Measurements from ENCODE around the gene OR2L2. TPM values are rescaled to one million over a fixed set of nuclear protein-coding genes. Genes with fewer than 3 reads are reported as not detected.

The OR2L2 gene
- not detected in 2 replicates for total RNA-seq

DNA sequence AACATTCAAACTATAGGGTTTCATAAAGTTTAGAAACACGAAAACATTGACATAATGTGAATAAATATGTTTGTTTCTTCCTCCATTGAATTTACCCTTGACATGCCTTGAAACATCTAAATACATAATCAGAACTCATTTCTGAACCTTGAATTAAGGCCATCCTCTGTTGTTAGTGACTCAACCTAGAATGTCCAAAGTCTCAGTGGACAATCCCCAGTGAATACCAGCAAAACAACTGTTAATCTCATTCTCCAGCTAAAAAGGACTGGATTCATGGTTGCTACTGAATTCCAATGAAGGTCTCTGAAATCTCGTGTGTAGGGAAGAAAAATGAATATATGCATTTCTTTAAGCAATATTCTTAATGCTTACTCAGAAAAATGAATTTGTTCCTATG, at the start of gene OR2L2:
OR2L2 (plus strand) TSS at position 301 of the 400 bp plus-strand sequence. CDS start 8,198 bp downstream, outside the sequence.

GRCh38 chr1:248013229-248013710, 16.6 kb upstream of the OR2L2 start, which contains the start of gene OR2L5:
OR2L5 (plus strand) TSS chr1:248013660; CDS start chr1:248021948, 8,288 bp downstream.

GRCh38 chr1:248046536-248046935, 16.7 kb downstream of the OR2L2 start, which contains the start of gene OR2L3:
OR2L3 (plus strand) TSS chr1:248046836; CDS start chr1:248060682, 13,846 bp downstream.

Other genes with a start within 250 kb of the OR2L2 start
- not detected in 2 replicates for gene OR14A16, start 206.0 kb upstream of the OR2L2 start, total RNA-seq
- not detected in 2 replicates for gene OR11L1, start 188.2 kb upstream of the OR2L2 start, total RNA-seq
- under 0.01 and 0.09 TPM in 2 replicates for gene TRIM58, start 172.9 kb upstream of the OR2L2 start, total RNA-seq
- gene OR2W3, start 134.5 kb upstream of the OR2L2 start, total RNA-seq = not detected in 2 replicates
- gene OR2T8, start 109.8 kb upstream of the OR2L2 start, total RNA-seq = not detected in 2 replicates
- not detected in 2 replicates for gene OR2AJ1, start 105.2 kb upstream of the OR2L2 start, total RNA-seq
- not detected in 2 replicates for gene OR2L8, start 81.2 kb upstream of the OR2L2 start, total RNA-seq
- gene OR2AK2, start 64.8 kb upstream of the OR2L2 start, total RNA-seq = not detected in 2 replicates
- not detected in 2 replicates for gene OR2L5, start 16.4 kb upstream of the OR2L2 start, total RNA-seq
- not detected in 2 replicates for gene OR2L3, start 16.8 kb downstream of the OR2L2 start, total RNA-seq
- gene OR2L13, start 65.1 kb downstream of the OR2L2 start, total RNA-seq = not detected in 2 replicates
- not detected in 2 replicates for gene OR2M5, start 115.1 kb downstream of the OR2L2 start, total RNA-seq
- not detected in 2 replicates for gene OR2M2, start 144.8 kb downstream of the OR2L2 start, total RNA-seq
- gene OR2M3, start 167.2 kb downstream of the OR2L2 start, total RNA-seq = not detected in 2 replicates
- gene OR2M4, start 201.3 kb downstream of the OR2L2 start, total RNA-seq = not detected in 2 replicates
- gene OR2T33, start 247.9 kb downstream of the OR2L2 start, total RNA-seq = not detected in 2 replicates